ENCODE data around the gene HCRTR2.

HCRTR2 gene

DNA sequence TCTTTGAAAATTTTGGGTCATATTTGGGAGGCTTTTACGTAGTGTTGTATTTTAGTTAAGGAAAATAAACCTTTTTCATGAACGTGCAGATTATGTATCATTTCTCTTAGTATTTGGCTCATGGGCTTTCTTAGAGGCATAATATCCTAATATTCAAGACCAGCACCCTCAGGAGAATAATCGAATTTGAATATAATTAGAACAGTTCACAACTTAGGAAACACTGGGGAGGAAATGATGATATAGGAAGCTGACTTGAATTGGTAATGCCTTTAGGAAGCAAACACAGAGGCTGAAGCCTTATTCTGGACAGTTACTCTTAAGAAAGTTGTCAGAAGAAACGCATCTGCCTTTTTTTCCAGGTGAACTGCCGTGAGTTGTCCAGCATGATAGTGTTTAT, 152.9 kb downstream of the HCRTR2 start, which contains the start of gene GFRAL:
Gene GFRAL, plus strand, starts transcription at position 301 of the 400 bp plus-strand sequence. Its CDS starts 86 bp downstream, at position 387.
- no peak for DNase-seq (ENCODE audit: low spot score)

All from putamen (tissue), 1 donor.